ENCODE measurements around the gene PI4KA. TPM values are rescaled to one million over a fixed set of nuclear protein-coding genes. Genes with fewer than 3 reads are reported as not detected.

The PI4KA gene
- total RNA-seq, 3 donors from 2014 or later (not counting 1 experiment from before 2014, with no cell fraction given) = 208 to 233 (median 215) TPM

GRCh38 chr22:20764729-20765128, 93.9 kb downstream of the PI4KA start:
- ATAC-seq (no peak), DNase-seq (no peak)
- Mint-ChIP-seq H3K27me3 (ENCODE audit: low read depth in 2 of 2) (no peaks in the 10 kb centered on the region), H3K4me1 (peaks cover 20% of the 10 kb centered on the region in 2 donors), H3K9me3 (no peaks in the 10 kb centered on the region), H3K4me3 (no peak overlapping the region), H3K27ac (no peak overlapping the region), H3K36me3 (peaks cover 10% of the 10 kb centered on the region)
- no peaks in the 10 kb centered on the region for H3K9me3 ChIP-seq (ENCODE audit: control insufficient read depth, insufficient read depth, low read length)
- H3K27ac ChIP-seq (ENCODE audit: low read length) = no peak overlapping the region
- H3K4me1 ChIP-seq (ENCODE audit: control insufficient read depth, insufficient read depth, low read length) = peaks cover 18% of the 10 kb centered on the region
- no peaks in the 10 kb centered on the region for H3K27me3 ChIP-seq (ENCODE audit: control insufficient read depth, insufficient read depth, low read length)
- 98% methylated on average over 10 of the region's 10 CpGs for WGBS (ENCODE audit: insufficient coverage)
- TF ChIP-seq, protein P1, sequence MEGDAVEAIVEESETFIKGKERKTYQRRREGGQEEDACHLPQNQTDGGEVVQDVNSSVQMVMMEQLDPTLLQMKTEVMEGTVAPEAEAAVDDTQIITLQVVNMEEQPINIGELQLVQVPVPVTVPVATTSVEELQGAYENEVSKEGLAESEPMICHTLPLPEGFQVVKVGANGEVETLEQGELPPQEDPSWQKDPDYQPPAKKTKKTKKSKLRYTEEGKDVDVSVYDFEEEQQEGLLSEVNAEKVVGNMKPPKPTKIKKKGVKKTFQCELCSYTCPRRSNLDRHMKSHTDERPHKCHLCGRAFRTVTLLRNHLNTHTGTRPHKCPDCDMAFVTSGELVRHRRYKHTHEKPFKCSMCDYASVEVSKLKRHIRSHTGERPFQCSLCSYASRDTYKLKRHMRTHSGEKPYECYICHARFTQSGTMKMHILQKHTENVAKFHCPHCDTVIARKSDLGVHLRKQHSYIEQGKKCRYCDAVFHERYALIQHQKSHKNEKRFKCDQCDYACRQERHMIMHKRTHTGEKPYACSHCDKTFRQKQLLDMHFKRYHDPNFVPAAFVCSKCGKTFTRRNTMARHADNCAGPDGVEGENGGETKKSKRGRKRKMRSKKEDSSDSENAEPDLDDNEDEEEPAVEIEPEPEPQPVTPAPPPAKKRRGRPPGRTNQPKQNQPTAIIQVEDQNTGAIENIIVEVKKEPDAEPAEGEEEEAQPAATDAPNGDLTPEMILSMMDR (IDR thresholded peaks at IDR 0.05) = no peak
- no peak overlapping the region for H3K4me3 ChIP-seq (ENCODE audit: low read length)
- peaks cover 54% of the 10 kb centered on the region for H3K36me3 ChIP-seq (ENCODE audit: control insufficient read depth, insufficient read depth, low read length)
- intact Hi-C loops (cut with micrococcal nuclease) = no loop called here

DNA sequence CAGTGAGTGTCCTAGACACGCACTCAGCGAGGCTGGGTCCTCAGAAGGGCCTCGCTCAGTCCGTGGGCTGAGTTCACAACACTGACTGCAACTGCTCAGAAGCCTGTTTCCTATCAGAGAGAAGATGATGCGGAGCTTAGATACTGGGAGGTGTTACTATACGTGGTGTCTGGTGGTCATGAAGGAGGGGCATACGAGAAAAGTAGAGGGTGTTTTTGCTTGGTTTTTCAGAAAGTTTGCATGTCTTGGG, 94.2 kb downstream of the PI4KA start:
- no peaks in the 10 kb centered on the region for H3K27me3 ChIP-seq (ENCODE audit: control insufficient read depth, insufficient read depth, low read length)
- H3K9me3 ChIP-seq (ENCODE audit: control insufficient read depth, insufficient read depth, low read length) = no peaks in the 10 kb centered on the region
- WGBS (ENCODE audit: insufficient coverage) = 81% methylated on average over 7 of the region's 7 CpGs
- peaks cover 18% of the 10 kb centered on the region for H3K4me1 ChIP-seq (ENCODE audit: control insufficient read depth, insufficient read depth, low read length)
- no peak for DNase-seq
- peaks cover 54% of the 10 kb centered on the region for H3K36me3 ChIP-seq (ENCODE audit: control insufficient read depth, insufficient read depth, low read length)
- no peaks in the 10 kb centered on the region for H3K27me3 Mint-ChIP-seq (ENCODE audit: low read depth in 2 of 2)
- peaks cover 20% of the 10 kb centered on the region in 2 donors for H3K4me1 Mint-ChIP-seq
- intact Hi-C loops (cut with micrococcal nuclease) = no loop called here
- H3K9me3 Mint-ChIP-seq = no peaks in the 10 kb centered on the region
- ATAC-seq = no peak
- TF ChIP-seq, protein P1 (IDR thresholded peaks at IDR 0.05) = no peak
- H3K27ac Mint-ChIP-seq = no peak overlapping the region
- no peak overlapping the region for H3K4me3 ChIP-seq (ENCODE audit: low read length)
- peaks cover 10% of the 10 kb centered on the region for H3K36me3 Mint-ChIP-seq
- no peak overlapping the region for H3K4me3 Mint-ChIP-seq
- H3K27ac ChIP-seq (ENCODE audit: low read length) = no peak overlapping the region

DNA sequence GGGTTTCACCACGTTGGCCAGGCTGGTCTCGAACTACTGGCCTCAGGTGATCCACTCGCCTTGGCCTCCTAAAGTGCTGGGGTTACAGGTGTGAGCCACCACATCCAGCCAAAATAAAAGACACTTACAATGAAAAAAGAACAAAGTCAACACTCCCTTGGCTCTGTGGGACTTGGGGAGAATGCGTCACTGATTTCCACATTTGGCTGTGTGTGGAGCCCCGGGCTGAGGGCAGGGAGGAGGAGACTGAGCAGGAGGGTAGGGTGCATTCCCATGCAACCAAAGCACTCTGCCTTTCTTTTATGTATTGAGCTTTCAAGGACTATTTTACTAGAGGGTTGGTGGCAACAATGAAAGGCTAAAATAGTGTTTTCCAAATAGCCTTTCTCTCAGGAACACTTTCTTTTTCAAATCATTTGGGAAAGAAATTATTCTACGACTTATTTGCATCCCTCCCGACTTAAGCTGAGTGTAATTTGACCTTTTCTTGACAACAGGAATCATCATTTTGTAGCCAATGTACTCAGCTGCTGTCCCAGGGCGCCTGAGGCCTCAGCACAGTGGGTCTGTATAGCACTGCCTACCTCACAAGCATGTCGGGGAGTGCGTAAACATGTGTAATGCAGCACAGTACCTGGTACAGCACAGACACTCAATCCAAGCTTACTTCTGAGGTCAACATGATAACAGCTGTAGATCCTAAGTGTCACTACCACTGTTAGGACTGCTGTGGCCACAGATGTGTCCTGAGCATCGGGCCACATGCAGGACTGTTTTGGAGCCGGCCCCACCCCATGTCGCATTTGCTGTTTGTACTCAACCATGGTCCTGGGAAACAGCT, 94.8 kb downstream of the PI4KA start:
- H3K4me1 Mint-ChIP-seq = peaks cover 14 to 15% of the 10 kb centered on the region in 2 donors
- Histone ChIP-seq H3K27ac (ENCODE audit: low read length) (no peak overlapping the region), H3K36me3 (ENCODE audit: control insufficient read depth, insufficient read depth, low read length) (peaks cover 56% of the 10 kb centered on the region), H3K4me1 (ENCODE audit: control insufficient read depth, insufficient read depth, low read length) (peaks cover 13% of the 10 kb centered on the region), H3K27me3 (ENCODE audit: control insufficient read depth, insufficient read depth, low read length) (no peaks in the 10 kb centered on the region), H3K9me3 (ENCODE audit: control insufficient read depth, insufficient read depth, low read length) (no peaks in the 10 kb centered on the region), H3K4me3 (ENCODE audit: low read length) (no peak overlapping the region)
- H3K9me3 Mint-ChIP-seq = no peaks in the 10 kb centered on the region
- ATAC-seq (no peak), DNase-seq (no peak)
- TF ChIP-seq, protein P1 (IDR thresholded peaks at IDR 0.05) = no peak
- no peak overlapping the region for H3K27ac Mint-ChIP-seq
- H3K36me3 Mint-ChIP-seq = peaks cover 10% of the 10 kb centered on the region
- intact Hi-C loops (cut with micrococcal nuclease) = no loop called here
- H3K4me3 Mint-ChIP-seq = no peak overlapping the region
- 80% methylated on average over 12 of the region's 13 CpGs for WGBS (ENCODE audit: insufficient coverage)
- H3K27me3 Mint-ChIP-seq (ENCODE audit: low read depth in 2 of 2) = no peaks in the 10 kb centered on the region

All from natural killer cell (primary cell).